HPDE6-E6E7 (cell line): Measurements from ENCODE around the gene ESPN.

Source experiments
- DNase-seq: peaks from one replicate; pipeline ENCODE4 v3.0.0; 2011; ENCODE audit warnings: missing footprints; ENCODE audit errors: extremely low spot score

The ESPN gene

GRCh38 chr1:6409733-6410132, 14.8 kb upstream of the ESPN start:
- no peak for DNase-seq

GRCh38 chr1:6410248-6410893, 14.2 kb upstream of the ESPN start:
- DNase-seq, result no peak

GRCh38 chr1:6412896-6413295, 11.7 kb upstream of the ESPN start:
- no peak for DNase-seq

- peak; percentile 96 for DNase-seq
Measured at GRCh38 chr1:6414443-6414844, 10.1 kb upstream of the ESPN start.

- DNase-seq, result no peak
Measured at GRCh38 chr1:6414881-6415626, 9.5 kb upstream of the ESPN start.

- DNase-seq, result no peak
Measured at GRCh38 chr1:6416295-6416656, 8.3 kb upstream of the ESPN start.

- DNase-seq, result no peak
Measured at GRCh38 chr1:6416906-6417305, 7.7 kb upstream of the ESPN start.

GRCh38 chr1:6417961-6418667, 6.5 kb upstream of the ESPN start:
- DNase-seq, result no peak

- no peak for DNase-seq
Measured at GRCh38 chr1:6418668-6419396, 5.7 kb upstream of the ESPN start.

GRCh38 chr1:6419397-6419803, 5.2 kb upstream of the ESPN start:
- no peak for DNase-seq

GRCh38 chr1:6419804-6420453, 4.6 kb upstream of the ESPN start, which contains the start of gene HES2:
Gene HES2, minus strand, starts transcription at chr1:6419919. Its CDS starts 99 bp downstream, at chr1:6419820.
- peak; percentile 63 for DNase-seq

GRCh38 chr1:6420454-6421042, 4.0 kb upstream of the ESPN start:
- DNase-seq, result no peak

GRCh38 chr1:6421266-6421665, 3.3 kb upstream of the ESPN start:
- no peak for DNase-seq

GRCh38 chr1:6423321-6423999, 1.1 kb upstream of the ESPN start:
- peak; percentile 84 for DNase-seq

GRCh38 chr1:6424000-6424565, 493 bp upstream of the ESPN start:
- no peak for DNase-seq

GRCh38 chr1:6425658-6426057, 1.1 kb downstream of the ESPN start:
- no peak for DNase-seq

GRCh38 chr1:6426277-6426971, 1.8 kb downstream of the ESPN start:
- no peak for DNase-seq

GRCh38 chr1:6426972-6427350, 2.4 kb downstream of the ESPN start:
- DNase-seq, result no peak

- DNase-seq, result no peak
Measured at GRCh38 chr1:6427441-6428390, 3.1 kb downstream of the ESPN start.
